Lower leg skin (tissue), 4 donors: Measurements from ENCODE around the gene YPEL1. TPM values are rescaled to one million over a fixed set of nuclear protein-coding genes. Genes with fewer than 3 reads are reported as not detected.

ENCODE experiments used
- DNase-seq, 2 donors: peaks; one replicate each; pipeline ENCODE4 v3.0.0-alpha.2; 2019; ENCODE audit warnings: low spot score in 2 of 2
- H3K4me3 ChIP-seq: fragments of 200-600 bp; sonication (generic); 2 replicates; pipeline ENCODE4 v1.5.1; 2017; ENCODE audit warnings: mild to moderate bottlenecking, low read depth; ENCODE audit not compliant: poor library complexity, severe bottlenecking
- POLR2A ChIP-seq, 2 donors: fragments of 450-650 bp; IDR thresholded peaks; one replicate each; pipeline ENCODE4 v1.6.1; 2016 to 2017; ENCODE audit warnings: antibody characterized with exemption in 2 of 2, mild to moderate bottlenecking in 1 of 2, moderate library complexity in 1 of 2
- WGBS, 2 donors: methylation state at CpG; one replicate each; pipeline ENCODE4 v1.1.5; 2018; 5-methylcytosine and 5-hydroxymethylcytosine counted together
- intact Hi-C: fragments of 100-400 bp; cut with DNase I; formaldehyde crosslinking; loops from one replicate; pipeline ENCODE4 v1.15.0; 2023; ENCODE audit warnings: low total_unique reads
- total RNA-seq, 4 donors: library from RNA; depleted of rRNA; stranded (reverse); fragments of >200 nt; gene quantifications; one replicate each; pipeline ENCODE4 v1.1.0, GENCODE V29; 2016
- TF ChIP-seq, protein P1 (sequence below), 3 donors: fragments of 450-650 bp; IDR thresholded peaks; one replicate each; pipeline ENCODE4 v1.5.1; 2016; ENCODE audit warnings: antibody characterized with exemption in 3 of 3, mild to moderate bottlenecking in 3 of 3, moderate library complexity in 2 of 3

The YPEL1 gene
- total RNA-seq, 4 donors from 2014 or later, result 1.9 to 5.4 (median 2.8) TPM

DNA sequence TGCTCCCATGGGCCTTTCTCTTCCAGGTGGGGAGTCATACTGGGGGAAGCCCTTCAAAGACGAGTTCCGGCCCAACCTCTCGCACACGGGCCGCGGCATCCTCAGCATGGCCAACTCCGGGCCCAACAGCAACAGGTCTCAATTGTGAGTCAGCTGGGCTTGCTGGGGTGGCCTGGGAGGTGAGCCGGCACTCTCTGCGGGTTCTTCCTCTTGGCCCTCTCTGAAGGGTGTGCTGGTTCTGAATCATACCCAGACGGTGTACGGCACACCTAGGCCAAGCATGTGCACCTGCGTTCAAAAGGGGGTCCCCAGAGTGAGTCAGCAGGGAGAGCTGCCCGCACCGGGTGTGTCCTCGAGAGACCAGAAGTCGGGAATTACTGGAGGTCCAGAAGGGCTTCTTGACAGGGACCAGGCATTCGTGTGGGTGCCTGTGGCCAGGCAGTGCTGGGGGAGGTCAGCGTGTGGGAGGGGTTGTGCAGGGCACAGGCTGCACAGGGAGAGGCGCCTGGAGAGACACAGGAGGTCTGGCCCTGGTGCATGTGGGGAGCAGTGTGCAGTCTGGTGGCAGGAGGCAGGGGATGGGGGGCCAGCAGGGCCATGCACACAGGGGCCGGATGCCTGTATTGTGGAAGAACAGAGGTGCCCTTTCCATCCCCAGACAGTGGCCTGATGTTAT, 46.8 kb downstream of the YPEL1 start:
- 92 to 93% methylated on average over 12 to 18 of the region's 20 CpGs for WGBS, 2 donors
- intact Hi-C loops, result no loop called here
- DNase-seq, result no peak
- H3K4me3 ChIP-seq, result no peak overlapping the region
- no peak for TF ChIP-seq POLR2A (IDR thresholded peaks at IDR 0.05)
- TF ChIP-seq, protein P1, sequence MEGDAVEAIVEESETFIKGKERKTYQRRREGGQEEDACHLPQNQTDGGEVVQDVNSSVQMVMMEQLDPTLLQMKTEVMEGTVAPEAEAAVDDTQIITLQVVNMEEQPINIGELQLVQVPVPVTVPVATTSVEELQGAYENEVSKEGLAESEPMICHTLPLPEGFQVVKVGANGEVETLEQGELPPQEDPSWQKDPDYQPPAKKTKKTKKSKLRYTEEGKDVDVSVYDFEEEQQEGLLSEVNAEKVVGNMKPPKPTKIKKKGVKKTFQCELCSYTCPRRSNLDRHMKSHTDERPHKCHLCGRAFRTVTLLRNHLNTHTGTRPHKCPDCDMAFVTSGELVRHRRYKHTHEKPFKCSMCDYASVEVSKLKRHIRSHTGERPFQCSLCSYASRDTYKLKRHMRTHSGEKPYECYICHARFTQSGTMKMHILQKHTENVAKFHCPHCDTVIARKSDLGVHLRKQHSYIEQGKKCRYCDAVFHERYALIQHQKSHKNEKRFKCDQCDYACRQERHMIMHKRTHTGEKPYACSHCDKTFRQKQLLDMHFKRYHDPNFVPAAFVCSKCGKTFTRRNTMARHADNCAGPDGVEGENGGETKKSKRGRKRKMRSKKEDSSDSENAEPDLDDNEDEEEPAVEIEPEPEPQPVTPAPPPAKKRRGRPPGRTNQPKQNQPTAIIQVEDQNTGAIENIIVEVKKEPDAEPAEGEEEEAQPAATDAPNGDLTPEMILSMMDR (IDR thresholded peaks at IDR 0.05), result no peak

GRCh38 chr22:21688341-21688705, 47.3 kb downstream of the YPEL1 start:
- no peak for DNase-seq
- intact Hi-C loops, result no loop called here
- no peak overlapping the region for H3K4me3 ChIP-seq
- WGBS, 2 donors, result 92 to 95% methylated on average over 5 to 6 of the region's 6 CpGs
- TF ChIP-seq, protein P1 (IDR thresholded peaks at IDR 0.05), result no peak
- TF ChIP-seq POLR2A (IDR thresholded peaks at IDR 0.05), result no peak

DNA sequence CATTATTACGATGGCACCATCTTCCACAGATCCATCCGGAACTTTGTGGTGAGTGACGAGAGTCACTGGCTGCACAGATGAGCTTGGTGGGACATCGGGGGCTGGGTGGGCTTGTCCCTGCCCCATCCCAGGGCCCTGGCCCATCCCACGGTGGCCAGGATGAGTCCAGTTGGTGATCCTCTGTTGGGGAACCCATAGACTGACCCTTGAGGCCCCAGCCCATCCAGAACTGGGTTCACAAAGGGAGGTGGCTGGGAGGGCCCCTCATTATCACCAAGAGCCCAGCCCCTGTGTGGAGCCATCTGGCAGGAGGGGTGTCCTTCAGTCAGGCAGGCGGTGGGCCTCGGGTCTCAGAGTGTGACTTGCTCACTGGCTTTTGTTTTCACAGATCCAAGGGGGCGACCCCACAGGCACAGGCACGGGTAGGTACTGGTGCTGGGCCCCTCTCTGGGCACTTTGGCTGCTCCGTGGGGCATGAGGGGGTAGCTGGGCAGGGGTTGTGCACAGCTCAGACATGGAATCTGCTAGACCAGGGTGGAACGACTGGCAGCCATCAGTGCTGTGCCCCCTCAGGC, 47.8 kb downstream of the YPEL1 start:
- WGBS, 2 donors, result 86 to 91% methylated on average over 5 to 11 of the region's 11 CpGs
- TF ChIP-seq, protein P1 (IDR thresholded peaks at IDR 0.05), result no peak
- no peak for TF ChIP-seq POLR2A (IDR thresholded peaks at IDR 0.05)
- no peak for DNase-seq
- intact Hi-C loops, result no loop called here
- H3K4me3 ChIP-seq, result no peak overlapping the region

DNA sequence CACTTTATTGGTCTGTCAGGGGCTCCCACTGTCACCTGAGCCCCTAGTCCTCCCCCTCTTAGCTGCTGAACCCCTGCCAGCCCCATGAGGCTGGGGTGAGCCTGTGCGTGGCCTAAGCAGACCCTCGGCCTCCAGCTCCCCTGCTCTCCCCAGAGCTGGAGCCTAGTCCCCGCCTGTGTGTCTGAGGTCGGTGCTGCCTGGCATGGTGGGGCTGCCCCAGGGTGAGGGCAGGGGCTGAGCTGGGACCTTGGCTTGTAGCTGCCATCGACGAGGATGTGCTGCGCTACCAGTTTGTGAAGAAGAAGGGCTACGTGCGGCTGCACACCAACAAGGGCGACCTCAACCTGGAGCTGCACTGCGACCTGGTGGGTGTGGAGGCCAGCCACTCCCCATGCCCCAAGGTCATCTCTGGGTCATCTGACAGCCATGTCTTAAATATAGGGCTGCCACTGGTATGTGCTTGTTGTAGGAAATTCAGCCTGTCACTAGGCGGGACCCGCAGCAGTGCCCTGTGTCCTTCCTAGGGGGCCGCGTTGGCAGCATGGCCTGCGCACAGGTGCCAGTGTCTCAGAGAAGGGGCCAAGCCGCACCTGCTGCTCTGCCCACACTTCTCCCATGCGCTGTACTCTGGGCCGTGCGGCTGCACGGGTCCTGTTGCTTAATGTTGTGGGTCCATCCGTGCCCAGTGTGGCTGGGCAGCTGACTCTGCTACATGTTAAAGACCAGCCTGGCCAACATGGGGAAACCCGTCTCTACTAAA, 48.8 kb downstream of the YPEL1 start:
- DNase-seq, result no peak
- no peak overlapping the region for H3K4me3 ChIP-seq
- WGBS, 2 donors, result 94 to 95% methylated on average over 16 to 21 of the region's 23 CpGs
- TF ChIP-seq, protein P1 (IDR thresholded peaks at IDR 0.05), result no peak
- no peak for TF ChIP-seq POLR2A (IDR thresholded peaks at IDR 0.05)
- intact Hi-C loops, result no loop called here

DNA sequence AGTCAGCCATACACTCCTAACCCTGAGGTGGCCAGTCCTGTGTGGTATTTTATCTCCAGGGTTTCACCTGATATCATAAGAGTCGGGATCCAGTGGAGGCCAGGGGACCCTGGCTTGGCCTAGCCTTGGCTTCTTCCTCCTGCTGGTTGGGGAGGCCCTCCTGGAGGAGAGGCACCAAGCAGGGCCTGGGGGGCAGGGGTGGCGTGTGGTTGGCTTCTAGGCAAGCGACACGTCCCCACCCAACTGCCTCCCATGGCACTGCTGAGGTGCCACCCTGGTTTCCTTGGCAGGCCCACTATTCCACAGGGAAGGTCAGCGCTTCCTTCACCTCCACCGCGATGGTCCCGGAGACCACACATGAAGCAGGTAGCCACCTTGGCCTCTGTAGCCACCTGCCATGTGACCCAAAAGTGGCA, 49.4 kb downstream of the YPEL1 start:
- intact Hi-C loops, result no loop called here
- no peak for DNase-seq
- no peak for TF ChIP-seq POLR2A (IDR thresholded peaks at IDR 0.05)
- TF ChIP-seq, protein P1 (IDR thresholded peaks at IDR 0.05), result no peak
- 91 to 95% methylated on average over 8 of the region's 8 CpGs for WGBS, 2 donors
- no peak overlapping the region for H3K4me3 ChIP-seq
